ENCODE measurements around the gene PIGK.

PIGK gene

DNA sequence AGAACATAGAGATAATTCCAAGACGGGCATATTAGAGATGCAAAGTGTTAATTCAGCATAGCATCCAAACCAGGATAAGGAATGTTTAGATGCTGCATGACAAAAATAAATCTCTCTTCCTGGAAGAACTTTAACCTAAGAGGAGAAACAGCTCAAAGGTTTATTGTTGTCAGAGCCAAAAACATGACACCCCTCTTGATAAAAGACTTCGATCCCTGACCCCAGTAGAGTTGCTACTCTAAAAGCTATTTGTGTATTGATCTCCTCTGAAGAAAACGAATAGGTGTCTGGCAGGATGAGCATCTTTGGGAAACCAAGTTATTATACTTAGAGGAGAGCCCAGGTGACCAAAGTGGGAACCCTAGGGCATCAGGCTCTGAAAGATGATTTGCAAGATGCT is 158.1 kb downstream of the PIGK start:
- CTCF ChIA-PET, result interaction anchor here (1.2 kb wide), 1 partner anchor 30 kb away, joined by 3 read pairs; no protein-coding TSS in a partner anchor
- POLR2A ChIA-PET, result no interaction called here
- no peak overlapping the region for H3K4me3 ChIP-seq (ENCODE audit: low read depth, low read length)
- DNase-seq (ENCODE audit: low read depth, low spot score), result no peak
- TF ChIP-seq, protein P1, sequence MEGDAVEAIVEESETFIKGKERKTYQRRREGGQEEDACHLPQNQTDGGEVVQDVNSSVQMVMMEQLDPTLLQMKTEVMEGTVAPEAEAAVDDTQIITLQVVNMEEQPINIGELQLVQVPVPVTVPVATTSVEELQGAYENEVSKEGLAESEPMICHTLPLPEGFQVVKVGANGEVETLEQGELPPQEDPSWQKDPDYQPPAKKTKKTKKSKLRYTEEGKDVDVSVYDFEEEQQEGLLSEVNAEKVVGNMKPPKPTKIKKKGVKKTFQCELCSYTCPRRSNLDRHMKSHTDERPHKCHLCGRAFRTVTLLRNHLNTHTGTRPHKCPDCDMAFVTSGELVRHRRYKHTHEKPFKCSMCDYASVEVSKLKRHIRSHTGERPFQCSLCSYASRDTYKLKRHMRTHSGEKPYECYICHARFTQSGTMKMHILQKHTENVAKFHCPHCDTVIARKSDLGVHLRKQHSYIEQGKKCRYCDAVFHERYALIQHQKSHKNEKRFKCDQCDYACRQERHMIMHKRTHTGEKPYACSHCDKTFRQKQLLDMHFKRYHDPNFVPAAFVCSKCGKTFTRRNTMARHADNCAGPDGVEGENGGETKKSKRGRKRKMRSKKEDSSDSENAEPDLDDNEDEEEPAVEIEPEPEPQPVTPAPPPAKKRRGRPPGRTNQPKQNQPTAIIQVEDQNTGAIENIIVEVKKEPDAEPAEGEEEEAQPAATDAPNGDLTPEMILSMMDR (IDR thresholded peaks at IDR 0.05; ENCODE audit: insufficient read depth, low read length, missing control alignments), result no peak

DNA sequence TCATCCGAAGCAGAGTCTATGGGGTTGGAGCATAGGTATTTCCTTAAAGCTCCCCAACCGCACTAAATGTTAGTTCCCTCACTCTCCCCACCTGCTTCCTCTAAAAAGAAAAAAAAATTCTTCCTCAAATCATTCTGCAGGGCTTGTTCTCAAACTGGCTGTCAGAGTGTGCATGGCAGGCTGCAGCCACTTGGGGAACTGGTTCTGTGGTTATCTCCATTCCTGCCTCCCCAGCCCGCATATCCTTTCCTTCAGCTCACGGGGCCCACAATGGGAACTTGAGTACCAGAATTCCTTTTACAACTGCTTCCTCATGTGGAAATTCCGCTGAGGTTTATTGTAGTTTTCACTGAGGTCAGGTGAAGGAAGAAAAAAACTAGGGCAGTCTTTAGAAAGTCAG is 159.2 kb downstream of the PIGK start:
- H3K4me3 ChIP-seq (ENCODE audit: low read depth, low read length), result no peak overlapping the region
- ChIA-PET POLR2A (no interaction called here), CTCF (no interaction called here)
- TF ChIP-seq, protein P1 (IDR thresholded peaks at IDR 0.05; ENCODE audit: insufficient read depth, low read length, missing control alignments), result no peak
- no peak for DNase-seq (ENCODE audit: low read depth, low spot score)

DNA sequence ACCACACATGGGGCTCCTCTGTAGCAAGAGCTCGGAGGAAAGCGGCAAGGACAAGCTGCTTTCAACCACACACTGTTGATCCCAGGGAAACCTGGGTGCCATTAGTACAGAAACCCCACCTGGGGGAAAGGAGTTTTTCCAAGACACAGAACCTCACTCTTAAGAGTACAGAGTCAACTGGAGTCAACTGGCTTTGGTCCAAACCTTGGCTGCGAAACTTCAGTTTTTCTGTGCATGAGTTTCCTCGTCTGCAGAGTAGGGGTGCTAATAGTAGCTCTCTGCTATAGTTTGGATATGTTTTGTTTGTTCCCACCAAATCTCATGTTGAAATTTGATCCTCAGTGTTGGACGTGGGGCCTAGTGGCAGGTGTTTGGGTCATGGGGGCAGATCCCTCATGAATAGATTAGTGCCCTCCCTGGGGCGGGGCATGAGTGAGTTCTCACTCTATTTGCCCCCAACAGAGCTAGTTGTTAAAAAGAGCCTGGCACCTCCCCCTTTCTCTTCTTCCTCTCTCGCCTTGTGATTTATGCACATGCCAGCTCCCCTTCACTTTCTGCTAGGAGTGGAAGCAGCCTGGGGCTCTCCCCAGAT is 161.1 kb downstream of the PIGK start:
- DNase-seq (ENCODE audit: low read depth, low spot score), result no peak
- TF ChIP-seq, protein P1 (IDR thresholded peaks at IDR 0.05; ENCODE audit: insufficient read depth, low read length, missing control alignments), result no peak
- H3K4me3 ChIP-seq (ENCODE audit: low read depth, low read length), result no peak overlapping the region
- ChIA-PET POLR2A (no interaction called here), CTCF (interaction anchor here (1.7 kb wide), 1 partner anchor 10 kb away, joined by 6 read pairs; no protein-coding TSS in a partner anchor)

DNA sequence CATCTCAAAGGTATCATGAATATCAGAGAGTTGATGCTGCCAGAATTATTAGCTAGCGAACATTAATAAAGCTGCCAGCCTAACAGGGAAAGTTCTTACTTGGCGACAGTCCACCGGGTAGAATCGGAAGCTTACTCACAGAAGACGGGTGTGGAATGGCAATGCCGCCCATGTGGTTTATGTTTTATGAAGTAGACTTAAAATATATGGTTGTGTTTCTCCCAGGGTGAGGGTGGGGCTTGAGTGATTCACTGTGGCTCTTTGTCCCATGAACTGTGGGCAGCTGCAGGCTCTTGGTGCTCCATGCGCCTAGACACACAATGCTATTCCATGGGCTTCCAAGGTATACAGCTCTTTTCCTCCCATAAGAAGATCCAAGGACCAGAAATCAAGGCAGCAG is 162.7 kb downstream of the PIGK start:
- TF ChIP-seq, protein P1 (IDR thresholded peaks at IDR 0.05; ENCODE audit: insufficient read depth, low read length, missing control alignments), result no peak
- no peak overlapping the region for H3K4me3 ChIP-seq (ENCODE audit: low read depth, low read length)
- no peak for DNase-seq (ENCODE audit: low read depth, low spot score)
- ChIA-PET CTCF (no interaction called here), POLR2A (no interaction called here)

DNA sequence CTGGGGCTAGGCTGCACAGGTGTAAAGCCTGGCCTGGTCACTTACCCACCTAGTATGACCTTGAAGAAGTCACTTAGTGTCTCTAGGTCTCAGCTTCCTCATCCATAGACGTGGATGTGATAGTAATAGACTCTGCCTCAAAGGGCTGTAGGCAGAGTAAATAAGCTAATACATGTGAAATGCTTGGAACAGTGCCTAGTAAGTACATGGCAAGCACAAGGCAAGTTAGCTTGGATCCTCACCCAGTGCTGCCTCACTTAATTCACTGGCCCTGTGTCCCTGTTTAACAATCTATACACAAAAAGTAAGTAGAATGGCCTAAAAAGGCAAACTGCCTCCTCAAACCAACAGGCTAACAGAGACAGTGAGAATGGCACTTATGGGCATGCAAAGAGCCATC is 167.8 kb downstream of the PIGK start:
- TF ChIP-seq, protein P1 (IDR thresholded peaks at IDR 0.05; ENCODE audit: insufficient read depth, low read length, missing control alignments), result no peak
- no peak overlapping the region for H3K4me3 ChIP-seq (ENCODE audit: low read depth, low read length)
- DNase-seq (ENCODE audit: low read depth, low spot score), result no peak
- CTCF ChIA-PET, result no interaction called here
- POLR2A ChIA-PET, result no interaction called here

DNA sequence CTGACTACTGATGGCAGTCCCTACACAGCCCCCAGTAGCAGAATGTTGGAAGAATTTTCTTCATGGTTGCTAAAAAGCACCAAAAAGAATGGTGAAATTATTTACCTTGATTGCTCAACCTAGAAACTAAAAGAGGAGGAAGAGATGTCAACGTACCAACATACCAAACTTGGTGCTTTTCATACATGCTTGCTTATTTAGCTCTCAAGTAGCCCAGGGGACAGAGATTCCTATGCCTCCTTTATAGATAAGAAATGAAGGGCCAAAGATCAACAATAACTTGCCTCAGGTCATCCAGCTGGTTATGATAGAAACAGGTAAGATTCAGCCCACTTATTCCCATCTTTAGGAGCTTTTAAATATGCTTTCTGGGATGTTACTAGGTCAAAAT is 170.6 kb downstream of the PIGK start:
- ChIA-PET POLR2A (no interaction called here), CTCF (no interaction called here)
- H3K4me3 ChIP-seq (ENCODE audit: low read depth, low read length), result no peak overlapping the region
- no peak for DNase-seq (ENCODE audit: low read depth, low spot score)
- TF ChIP-seq, protein P1 (IDR thresholded peaks at IDR 0.05; ENCODE audit: insufficient read depth, low read length, missing control alignments), result no peak
